PC-3 (cell line): ENCODE measurements around the gene CIC. TPM values are rescaled to one million over a fixed set of nuclear protein-coding genes. Genes with fewer than 3 reads are reported as not detected.

Source experiments
- ATAC-seq: fragments of 200-7000 bp; cut with Tn5 transposase; 2 replicates; pipeline ENCODE4 v1.9.1; 2020; ENCODE audit warnings: mild to moderate bottlenecking, moderate library complexity
- BruUV-seq: library from RNA; stranded (reverse); fragments of 400-500 nt; replicated peaks from 2 replicates; lab custom pipeline; 2021; lab: Mats Ljungman, UMichigan
- CTCF ChIA-PET: fragments of 300-600 bp; sonication (Branson Sonifier 250); formaldehyde crosslinking; loops from one replicate; lab custom pipeline; 2022; ENCODE audit warnings: antibody characterized with exemption; lab: Charles Lee
- POLR2A ChIA-PET: fragments of 300-600 bp; sonication (Branson Sonifier 250); formaldehyde crosslinking; loops from one replicate; lab custom pipeline; 2022; ENCODE audit warnings: antibody characterized with exemption; ENCODE audit not compliant: unreplicated experiment; lab: Charles Lee
- DNase-seq: peaks from one replicate; pipeline ENCODE4 v3.0.0-alpha.2; 2015
- H2AFZ ChIP-seq: fragments of 300-600 bp; sonication (generic); 2 replicates; pipeline ENCODE4 v1.6.0; 2016; ENCODE audit warnings: antibody characterized with exemption, low read length
- H3F3A ChIP-seq: fragments of 300-600 bp; sonication (generic); one replicate; pipeline ENCODE4 v1.6.0; 2017; ENCODE audit warnings: antibody characterized with exemption, low read length, control low read depth, mild to moderate bottlenecking; ENCODE audit not compliant: unreplicated experiment
- H3K27ac ChIP-seq: fragments of 300-600 bp; sonication (generic); 2 replicates; pipeline ENCODE4 v1.5.1; 2016; ENCODE audit warnings: mild to moderate bottlenecking, low read length
- H3K27me3 ChIP-seq: fragments of 300-600 bp; sonication (generic); 2 replicates; pipeline ENCODE4 v1.6.1; 2016; ENCODE audit warnings: low read length, mixed read lengths
- H3K36me3 ChIP-seq: fragments of 300-600 bp; sonication (generic); 2 replicates; pipeline ENCODE4 v1.6.1; 2016; ENCODE audit warnings: low read depth, mixed run types, low read length, mixed read lengths
- H3K4me1 ChIP-seq: fragments of 300-600 bp; sonication (generic); 2 replicates; pipeline ENCODE4 v1.5.1; 2016; ENCODE audit warnings: low read length; ENCODE audit not compliant: insufficient read depth
- H3K4me2 ChIP-seq: fragments of 300-600 bp; sonication (generic); 2 replicates; pipeline ENCODE4 v1.6.0; 2016; ENCODE audit warnings: low read length
- H3K4me3 ChIP-seq: fragments of 300-600 bp; sonication (generic); 2 replicates; pipeline ENCODE4 v1.5.1; 2016; ENCODE audit warnings: mild to moderate bottlenecking, low read length, mixed read lengths
- H3K79me2 ChIP-seq: fragments of 300-600 bp; sonication (generic); 2 replicates; pipeline ENCODE4 v1.6.1; 2017; ENCODE audit warnings: low read length, mixed read lengths
- H3K9ac ChIP-seq: fragments of 300-600 bp; sonication (generic); 2 replicates; pipeline ENCODE4 v1.6.0; 2016; ENCODE audit warnings: mild to moderate bottlenecking, low read length
- H3K9me2 ChIP-seq: fragments of 300-600 bp; sonication (generic); replicated peaks from 2 replicates; pipeline ENCODE4 v1.6.1; 2016; ENCODE audit warnings: mixed run types, low read length, mixed read lengths
- H3K9me3 ChIP-seq: fragments of 300-600 bp; sonication (generic); 2 replicates; pipeline ENCODE4 v1.6.1; 2016; ENCODE audit warnings: low read length, mixed read lengths
- H4K20me1 ChIP-seq: fragments of 300-600 bp; sonication (generic); 2 replicates; pipeline ENCODE4 v1.6.1; 2016; ENCODE audit warnings: low read length, mixed read lengths
- EZH2 ChIP-seq: fragments of 300-600 bp; sonication (generic); IDR thresholded peaks from one replicate; pipeline ENCODE4 v1.6.1; 2017; ENCODE audit warnings: antibody characterized with exemption, mild to moderate bottlenecking, low read length; ENCODE audit not compliant: unreplicated experiment
- EZH2phosphoT487 ChIP-seq: fragments of 300-600 bp; sonication (generic); IDR thresholded peaks from 2 replicates; pipeline ENCODE4 v1.6.1; 2018; ENCODE audit warnings: mild to moderate bottlenecking, antibody characterized with exemption, low read length, borderline replicate concordance
- intact Hi-C: fragments of 100-400 bp; cut with micrococcal nuclease; formaldehyde crosslinking; loops from 2 replicates; pipeline ENCODE4 v1.9.0; 2023
- total RNA-seq: library from RNA; depleted of rRNA; stranded (reverse); fragments of >200 nt; gene quantifications from 2 replicates; pipeline ENCODE4 v1.2.3, GENCODE V29; 2014
- TF ChIP-seq, protein P1 (sequence below): fragments of 300-600 bp; sonication (generic); conservative IDR thresholded peaks from 2 replicates; pipeline ENCODE4 v1.5.1; 2017; ENCODE audit warnings: antibody characterized with exemption, low read depth, mild to moderate bottlenecking, low read length

Gene CIC
- total RNA-seq, 1 experiment from 2014 or later = 9.8 TPM

DNA sequence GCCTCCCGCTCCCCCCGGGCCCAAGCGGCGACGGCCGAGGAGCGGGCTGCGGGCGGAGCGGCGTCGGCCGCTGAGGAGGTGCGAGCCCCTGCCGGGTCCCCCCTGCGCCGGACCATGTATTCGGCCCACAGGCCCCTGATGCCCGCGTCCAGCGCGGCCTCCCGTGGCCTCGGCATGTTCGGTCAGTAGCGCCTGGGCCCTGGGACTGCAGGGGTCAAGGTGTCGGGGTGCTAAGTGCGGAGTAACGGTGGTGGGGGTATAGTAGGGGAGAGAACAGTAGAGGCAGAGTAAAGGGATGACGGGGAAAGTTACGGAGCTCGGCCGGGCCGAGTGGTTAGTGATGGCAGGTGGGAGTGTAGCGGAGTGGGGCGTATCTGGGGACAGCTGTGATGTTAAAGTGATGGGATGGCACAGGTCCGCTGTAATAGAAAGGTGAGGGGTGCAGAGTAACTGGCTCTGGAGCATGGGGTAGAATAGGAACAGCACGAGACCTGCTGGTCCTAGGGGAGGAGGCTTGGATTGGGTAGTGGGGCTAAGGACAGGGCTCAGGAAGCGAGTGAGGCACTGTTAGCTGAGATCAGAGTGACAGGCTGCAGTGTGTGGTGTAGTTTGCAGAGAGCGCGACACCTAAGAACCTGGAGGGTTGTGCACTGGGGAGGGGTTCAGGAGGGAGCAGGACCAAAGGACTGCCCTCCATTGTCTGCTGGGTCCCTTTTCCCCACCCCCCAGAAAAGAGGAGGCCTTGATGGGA is 15.7 kb downstream of the CIC start:
- Histone ChIP-seq H3K4me1 (no peaks in the 10 kb centered on the region), H3K4me3 (no peak overlapping the region), H3K27ac (no peak overlapping the region), H3K79me2 (no peaks in the 10 kb centered on the region), H2AFZ (no peak overlapping the region), H3K9ac (no peak overlapping the region), H3K9me3 (no peaks in the 10 kb centered on the region), H3K27me3 (no peaks in the 10 kb centered on the region), H3F3A (no peaks in the 10 kb centered on the region), H3K36me3 (no peaks in the 10 kb centered on the region), H3K9me2 (no peaks in the 10 kb centered on the region), H4K20me1 (no peaks in the 10 kb centered on the region), H3K4me2 (no peak overlapping the region)
- CTCF ChIA-PET = no interaction called here
- DNase-seq (no peak), ATAC-seq (no peak)
- intact Hi-C loops = no loop called here
- POLR2A ChIA-PET = no interaction called here
- TF ChIP-seq EZH2phosphoT487 = no peak
- no TSS peak for BruUV-seq

DNA sequence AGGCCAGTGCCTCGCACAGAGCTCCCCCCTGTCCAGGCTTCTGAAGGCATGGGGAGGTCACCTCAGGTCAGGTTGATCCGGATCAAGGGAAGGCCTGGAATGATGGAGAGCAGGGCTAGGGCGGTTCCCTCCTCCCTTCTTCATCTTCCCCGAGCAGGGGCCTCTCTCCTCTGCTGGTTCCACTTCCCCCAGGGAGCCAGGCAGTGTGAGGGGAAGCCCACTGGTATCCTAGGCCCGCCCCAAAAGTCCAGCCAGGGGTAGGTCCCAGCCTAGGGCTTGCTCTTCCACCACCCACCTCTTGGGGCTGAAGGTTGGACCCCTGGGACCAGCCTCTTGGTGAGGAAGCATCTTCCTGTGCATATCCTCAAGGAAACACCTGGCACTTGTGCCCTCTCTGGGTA is 16.5 kb downstream of the CIC start:
- TF ChIP-seq EZH2phosphoT487 = no peak
- TF ChIP-seq EZH2 = no peak
- TF ChIP-seq, protein P1, sequence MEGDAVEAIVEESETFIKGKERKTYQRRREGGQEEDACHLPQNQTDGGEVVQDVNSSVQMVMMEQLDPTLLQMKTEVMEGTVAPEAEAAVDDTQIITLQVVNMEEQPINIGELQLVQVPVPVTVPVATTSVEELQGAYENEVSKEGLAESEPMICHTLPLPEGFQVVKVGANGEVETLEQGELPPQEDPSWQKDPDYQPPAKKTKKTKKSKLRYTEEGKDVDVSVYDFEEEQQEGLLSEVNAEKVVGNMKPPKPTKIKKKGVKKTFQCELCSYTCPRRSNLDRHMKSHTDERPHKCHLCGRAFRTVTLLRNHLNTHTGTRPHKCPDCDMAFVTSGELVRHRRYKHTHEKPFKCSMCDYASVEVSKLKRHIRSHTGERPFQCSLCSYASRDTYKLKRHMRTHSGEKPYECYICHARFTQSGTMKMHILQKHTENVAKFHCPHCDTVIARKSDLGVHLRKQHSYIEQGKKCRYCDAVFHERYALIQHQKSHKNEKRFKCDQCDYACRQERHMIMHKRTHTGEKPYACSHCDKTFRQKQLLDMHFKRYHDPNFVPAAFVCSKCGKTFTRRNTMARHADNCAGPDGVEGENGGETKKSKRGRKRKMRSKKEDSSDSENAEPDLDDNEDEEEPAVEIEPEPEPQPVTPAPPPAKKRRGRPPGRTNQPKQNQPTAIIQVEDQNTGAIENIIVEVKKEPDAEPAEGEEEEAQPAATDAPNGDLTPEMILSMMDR = no peak
- ATAC-seq (no peak), DNase-seq (no peak)
- H3K4me3 ChIP-seq = no peak overlapping the region
- H3K9me2 ChIP-seq = no peaks in the 10 kb centered on the region
- no peak overlapping the region for H3K9ac ChIP-seq
- no peak overlapping the region for H2AFZ ChIP-seq
- ChIA-PET POLR2A (no interaction called here), CTCF (no interaction called here)
- H4K20me1 ChIP-seq = no peaks in the 10 kb centered on the region
- no peaks in the 10 kb centered on the region for H3K36me3 ChIP-seq
- intact Hi-C loops = no loop called here
- no peaks in the 10 kb centered on the region for H3K79me2 ChIP-seq
- no peaks in the 10 kb centered on the region for H3F3A ChIP-seq
- no peaks in the 10 kb centered on the region for H3K27me3 ChIP-seq
- H3K4me1 ChIP-seq = no peaks in the 10 kb centered on the region
- no TSS peak for BruUV-seq
- no peaks in the 10 kb centered on the region for H3K9me3 ChIP-seq
- no peak overlapping the region for H3K27ac ChIP-seq
- H3K4me2 ChIP-seq = no peak overlapping the region

GRCh38 chr19:42285988-42286348 is 16.9 kb downstream of the CIC start:
- no peak for DNase-seq
- H3K4me3 ChIP-seq = no peak overlapping the region
- ChIA-PET POLR2A (no interaction called here), CTCF (no interaction called here)
- H2AFZ ChIP-seq = no peak overlapping the region
- H3K4me2 ChIP-seq = no peak overlapping the region
- no peaks in the 10 kb centered on the region for H3K9me2 ChIP-seq
- no TSS peak for BruUV-seq
- no peaks in the 10 kb centered on the region for H4K20me1 ChIP-seq
- TF ChIP-seq EZH2 (no peak), EZH2phosphoT487 (no peak)
- H3F3A ChIP-seq = no peaks in the 10 kb centered on the region
- no peak overlapping the region for H3K9ac ChIP-seq
- no peaks in the 10 kb centered on the region for H3K4me1 ChIP-seq
- ATAC-seq = no peak
- intact Hi-C loops = no loop called here
- H3K79me2 ChIP-seq = no peaks in the 10 kb centered on the region
- no peaks in the 10 kb centered on the region for H3K9me3 ChIP-seq
- no peaks in the 10 kb centered on the region for H3K27me3 ChIP-seq
- no peak overlapping the region for H3K27ac ChIP-seq
- no peaks in the 10 kb centered on the region for H3K36me3 ChIP-seq
